Left lobe of liver (tissue), 1 donor: ENCODE results near the gene PITPNC1. TPM values are rescaled to one million over a fixed set of nuclear protein-coding genes. Genes with fewer than 3 reads are reported as not detected.

ENCODE experiments used
- total RNA-seq: library from RNA; stranded (reverse); gene quantifications from one replicate; pipeline ENCODE4 v1.2.1, GENCODE V29; 2021
- donor health status: DM: no; HTN: yes; CAD: no.

The PITPNC1 gene
- total RNA-seq, 1 donor from 2014 or later = 13.1 TPM

Other genes starting within 250 kb of the PITPNC1 start
- gene HELZ, start 132.1 kb upstream of the PITPNC1 start, total RNA-seq = 31.7 TPM
- 28.1 TPM for gene PSMD12, start 10.7 kb upstream of the PITPNC1 start, total RNA-seq